GM12801 (cell line): ENCODE measurements around the gene LCE6A.

Experiments used
- TF ChIP-seq, protein P1 (sequence below): IDR thresholded peaks from one replicate; pipeline ENCODE4 v1.5.1; 2011; ENCODE audit warnings: control low read depth; ENCODE audit not compliant: insufficient read length; ENCODE audit errors: extremely low read depth

The LCE6A gene

GRCh38 chr1:152860129-152860528 is 17.5 kb downstream of the LCE6A start:
- TF ChIP-seq, protein P1, sequence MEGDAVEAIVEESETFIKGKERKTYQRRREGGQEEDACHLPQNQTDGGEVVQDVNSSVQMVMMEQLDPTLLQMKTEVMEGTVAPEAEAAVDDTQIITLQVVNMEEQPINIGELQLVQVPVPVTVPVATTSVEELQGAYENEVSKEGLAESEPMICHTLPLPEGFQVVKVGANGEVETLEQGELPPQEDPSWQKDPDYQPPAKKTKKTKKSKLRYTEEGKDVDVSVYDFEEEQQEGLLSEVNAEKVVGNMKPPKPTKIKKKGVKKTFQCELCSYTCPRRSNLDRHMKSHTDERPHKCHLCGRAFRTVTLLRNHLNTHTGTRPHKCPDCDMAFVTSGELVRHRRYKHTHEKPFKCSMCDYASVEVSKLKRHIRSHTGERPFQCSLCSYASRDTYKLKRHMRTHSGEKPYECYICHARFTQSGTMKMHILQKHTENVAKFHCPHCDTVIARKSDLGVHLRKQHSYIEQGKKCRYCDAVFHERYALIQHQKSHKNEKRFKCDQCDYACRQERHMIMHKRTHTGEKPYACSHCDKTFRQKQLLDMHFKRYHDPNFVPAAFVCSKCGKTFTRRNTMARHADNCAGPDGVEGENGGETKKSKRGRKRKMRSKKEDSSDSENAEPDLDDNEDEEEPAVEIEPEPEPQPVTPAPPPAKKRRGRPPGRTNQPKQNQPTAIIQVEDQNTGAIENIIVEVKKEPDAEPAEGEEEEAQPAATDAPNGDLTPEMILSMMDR, result no peak

DNA sequence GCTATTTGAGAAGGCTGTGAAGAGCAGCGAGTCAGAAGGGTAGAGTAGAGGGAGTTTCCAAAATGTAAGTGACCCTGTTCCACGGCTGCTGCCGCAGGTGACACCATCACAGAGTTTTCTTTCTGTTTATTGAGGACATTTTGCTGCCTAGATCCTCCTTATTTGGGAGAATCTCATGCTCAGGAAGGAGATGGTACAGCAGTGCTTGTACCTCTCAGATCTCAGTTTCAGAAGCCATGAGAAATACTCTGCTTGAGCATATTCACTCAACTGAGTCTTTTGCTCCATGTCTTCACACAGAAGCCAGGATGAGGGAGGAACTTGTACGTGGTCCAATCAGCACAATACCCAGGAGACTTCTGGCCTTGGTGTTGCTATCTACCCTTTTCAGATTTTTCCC is 18.7 kb downstream of the LCE6A start:
- TF ChIP-seq, protein P1, result no peak

- TF ChIP-seq, protein P1, result no peak
These were observed 21.8 kb downstream of the LCE6A start for GRCh38 chr1:152864443-152864842.

- TF ChIP-seq, protein P1, result no peak
These were observed 23.7 kb downstream of the LCE6A start for GRCh38 chr1:152866321-152866720.

DNA sequence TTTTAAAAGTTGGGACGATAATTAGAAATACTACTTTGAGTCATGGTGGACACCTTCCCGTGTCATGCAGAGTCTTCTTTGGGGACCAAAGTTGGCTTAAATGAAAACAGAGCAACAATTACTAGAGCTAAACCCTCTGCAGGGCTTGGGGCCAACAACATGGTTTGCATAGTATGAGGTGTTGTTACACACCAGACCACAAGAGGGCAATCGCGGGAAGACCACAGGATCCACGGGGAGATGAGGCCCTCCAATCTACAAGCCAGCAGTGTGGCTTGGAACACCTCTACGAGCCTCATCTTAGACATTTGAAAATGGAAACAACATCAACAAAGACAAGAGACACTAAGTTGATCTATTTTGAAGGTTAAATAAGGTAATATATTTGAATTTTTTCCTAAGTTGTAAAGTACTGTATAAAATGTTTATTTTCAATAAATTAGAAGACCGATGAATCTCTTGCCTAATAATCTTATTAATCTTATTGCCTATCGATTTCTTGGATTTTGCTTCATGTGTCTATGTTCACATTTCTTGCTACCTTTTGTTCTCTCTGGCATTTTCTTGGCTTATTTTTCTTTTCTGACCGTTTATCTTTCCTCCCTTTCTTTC is 27.3 kb downstream of the LCE6A start:
- TF ChIP-seq, protein P1, result no peak

DNA sequence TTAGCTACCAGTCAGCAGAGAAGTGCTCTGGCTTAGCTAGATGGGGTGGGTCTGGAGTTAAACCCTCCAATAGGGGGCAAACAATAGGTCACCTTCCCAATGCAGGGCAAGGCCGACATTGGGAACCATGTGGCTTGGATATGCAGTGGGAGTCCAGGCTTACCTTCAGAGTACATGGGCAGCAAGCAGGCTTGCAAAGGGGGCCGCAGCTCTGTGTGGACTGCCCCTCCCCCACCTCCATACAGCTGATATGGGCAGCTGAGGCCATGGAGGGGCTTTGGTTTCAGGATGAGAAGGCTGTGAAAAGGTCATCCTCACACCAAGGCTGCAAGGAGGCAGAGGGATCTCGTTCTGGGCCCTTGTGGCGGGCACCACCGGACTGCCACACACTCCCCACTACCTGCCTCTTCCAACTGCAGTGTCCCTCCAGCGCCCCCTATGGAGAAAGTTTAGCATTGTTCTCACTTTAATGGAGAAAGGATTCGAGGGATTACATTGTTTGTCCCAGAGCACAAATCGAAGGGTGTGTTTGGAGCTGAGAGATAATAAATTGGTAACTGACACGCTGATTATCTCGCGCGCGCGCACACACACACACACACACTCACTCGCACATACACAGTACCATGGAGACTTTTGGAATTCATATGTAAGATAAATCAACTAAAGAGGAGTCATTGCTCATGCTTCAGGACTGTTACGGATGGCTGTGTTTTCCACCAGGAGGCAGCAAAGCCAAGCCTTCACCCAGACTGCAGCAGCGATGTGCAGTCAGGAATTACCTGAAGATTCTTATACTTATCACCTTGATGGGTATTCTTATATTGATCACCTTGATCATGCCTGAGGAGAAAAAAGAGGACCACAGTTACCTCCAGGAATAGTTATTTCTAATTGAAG is 28.4 kb downstream of the LCE6A start:
- TF ChIP-seq, protein P1, result no peak

GRCh38 chr1:152871731-152872126 is 29.1 kb downstream of the LCE6A start:
- TF ChIP-seq, protein P1, result no peak
